Measurements from ENCODE around the gene DYNC1I2.
A peak's percentile ranks its signal among the peaks of the same experiment; 100 is the strongest.

The DYNC1I2 gene

GRCh38 chr2:171687287-171688128 lies at the start of gene DYNC1I2:
Gene DYNC1I2, plus strand, starts transcription at chr2:171687469. Its CDS starts 2,687 bp downstream, at chr2:171690156.
- DNase-seq (ENCODE audit: low read depth, low spot score), result peak; percentile 89

- no peak for DNase-seq (ENCODE audit: low read depth, low spot score)
These were observed 35.4 kb upstream of the DYNC1I2 start for GRCh38 chr2:171651667-171652415.

- DNase-seq (ENCODE audit: low read depth, low spot score), result peak; percentile 10
These were observed 34.9 kb upstream of the DYNC1I2 start for GRCh38 chr2:171652416-171652785.

GRCh38 chr2:171655586-171655985 lies 31.7 kb upstream of the DYNC1I2 start:
- no peak for DNase-seq (ENCODE audit: low read depth, low spot score)

- no peak for DNase-seq (ENCODE audit: low read depth, low spot score)
These were observed 20.2 kb upstream of the DYNC1I2 start for GRCh38 chr2:171667041-171667440.

- no peak for DNase-seq (ENCODE audit: low read depth, low spot score)
These were observed 19.1 kb upstream of the DYNC1I2 start for GRCh38 chr2:171668183-171668582.

- DNase-seq (ENCODE audit: low read depth, low spot score), result no peak
These were observed 18.1 kb upstream of the DYNC1I2 start for GRCh38 chr2:171669121-171669520.

GRCh38 chr2:171670655-171671054 lies 16.6 kb upstream of the DYNC1I2 start:
- DNase-seq (ENCODE audit: low read depth, low spot score), result no peak

- DNase-seq (ENCODE audit: low read depth, low spot score), result no peak
These were observed 15.4 kb upstream of the DYNC1I2 start for GRCh38 chr2:171671867-171672266.

- no peak for DNase-seq (ENCODE audit: low read depth, low spot score)
These were observed 13.4 kb upstream of the DYNC1I2 start for GRCh38 chr2:171673905-171674304.

GRCh38 chr2:171675810-171676345 lies 11.4 kb upstream of the DYNC1I2 start:
- DNase-seq (ENCODE audit: low read depth, low spot score), result no peak

GRCh38 chr2:171678619-171679018 lies 8.7 kb upstream of the DYNC1I2 start:
- DNase-seq (ENCODE audit: low read depth, low spot score), result no peak

- no peak for DNase-seq (ENCODE audit: low read depth, low spot score)
These were observed 828 bp downstream of the DYNC1I2 start for GRCh38 chr2:171688129-171688465.

GRCh38 chr2:171692331-171692730 lies 5.1 kb downstream of the DYNC1I2 start:
- no peak for DNase-seq (ENCODE audit: low read depth, low spot score)

- DNase-seq (ENCODE audit: low read depth, low spot score), result no peak
These were observed 15.7 kb downstream of the DYNC1I2 start for GRCh38 chr2:171702781-171703556.

GRCh38 chr2:171703574-171704347 lies 16.5 kb downstream of the DYNC1I2 start:
- DNase-seq (ENCODE audit: low read depth, low spot score), result no peak

GRCh38 chr2:171706152-171706803 lies 19.0 kb downstream of the DYNC1I2 start:
- DNase-seq (ENCODE audit: low read depth, low spot score), result no peak

- DNase-seq (ENCODE audit: low read depth, low spot score), result no peak
These were observed 20.5 kb downstream of the DYNC1I2 start for GRCh38 chr2:171707752-171708151.

GRCh38 chr2:171709011-171709685 lies 21.9 kb downstream of the DYNC1I2 start:
- no peak for DNase-seq (ENCODE audit: low read depth, low spot score)

- no peak for DNase-seq (ENCODE audit: low read depth, low spot score)
These were observed 24.1 kb downstream of the DYNC1I2 start for GRCh38 chr2:171711351-171711750.

All from smooth muscle cell of the brain vasculature (primary cell).